Right atrium auricular region (tissue), 2 donors: Measurements from ENCODE around the gene DTX4. TPM values are rescaled to one million over a fixed set of nuclear protein-coding genes. Genes with fewer than 3 reads are reported as not detected.

Experiments
- DNase-seq: peaks from one replicate; pipeline ENCODE4 v3.0.0-alpha.2; 2019; ENCODE audit warnings: low spot score
- H3K27ac ChIP-seq, 2 donors: fragments of 200-600 bp; sonication (generic); 1 replicate in 1 of 2; 2 replicates in 1 of 2; pipeline ENCODE4 v1.5.1; 2016 to 2019
- H3K27me3 ChIP-seq, 2 donors: fragments of 200-600 bp; sonication (generic); one replicate each; pipeline versions ENCODE4 v1.5.1 to v1.6.0; 2017 to 2019
- H3K36me3 ChIP-seq: fragments of 200-600 bp; sonication (generic); one replicate; pipeline ENCODE4 v1.5.1; 2016
- H3K4me1 ChIP-seq, 2 donors: fragments of 200-600 bp; sonication (generic); one replicate each; pipeline versions ENCODE4 v1.5.1 to v1.6.0; 2017 to 2019
- H3K4me3 ChIP-seq, 2 donors: fragments of 200-600 bp; sonication (generic); 1 replicate in 1 of 2; 2 replicates in 1 of 2; pipeline ENCODE4 v1.5.1; 2017 to 2019; ENCODE audit warnings: mild to moderate bottlenecking in 1 of 2, moderate library complexity in 1 of 2
- H3K9me3 ChIP-seq, 2 donors: fragments of 200-600 bp; sonication (generic); one replicate each; pipeline ENCODE4 v1.5.1; 2019
- CTCF ChIP-seq, 2 donors: fragments of 200-600 bp; sonication (generic); IDR thresholded peaks; one replicate each; pipeline ENCODE4 v1.5.1; 2019; ENCODE audit warnings: antibody characterized with exemption in 2 of 2
- total RNA-seq, 2 donors: library from RNA; depleted of rRNA; stranded (reverse); fragments of >200 nt; gene quantifications; one replicate each; pipeline ENCODE4 v1.1.0, GENCODE V29; 2016

DTX4 gene
- total RNA-seq, 2 donors from 2014 or later, result 1.0 to 2.1 TPM

DNA sequence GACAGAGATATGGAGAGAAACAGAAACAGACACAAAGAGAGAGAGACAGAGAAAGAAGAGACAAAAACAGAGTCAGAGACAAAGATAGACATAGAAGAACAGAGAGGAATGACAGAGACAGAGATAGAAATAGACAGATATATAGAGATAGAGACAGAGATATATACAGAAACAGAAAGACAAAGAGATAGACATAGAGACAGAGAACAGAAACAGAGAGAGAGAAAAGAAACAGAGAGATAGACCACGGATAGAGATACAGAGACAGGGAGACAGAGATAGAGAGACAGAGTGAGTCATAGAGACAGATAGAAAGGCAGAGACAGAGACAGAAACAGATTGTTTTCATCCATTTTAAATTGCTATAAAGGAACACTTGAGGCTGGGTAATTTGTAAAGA is 53.1 kb downstream of the DTX4 start:
- DNase-seq, result no peak
- no peak overlapping the region for H3K27ac ChIP-seq

GRCh38 chr11:59226396-59226795 is 54.5 kb downstream of the DTX4 start:
- H3K27ac ChIP-seq, result no peak overlapping the region
- peaks cover 0 to 14% of the 10 kb centered on the region in 2 donors for H3K4me1 ChIP-seq
- no peak for TF ChIP-seq CTCF (IDR thresholded peaks at IDR 0.05)
- H3K4me3 ChIP-seq, result no peak overlapping the region
- H3K27me3 ChIP-seq, result no peaks in the 10 kb centered on the region
- DNase-seq, result no peak
- H3K9me3 ChIP-seq, result no peaks in the 10 kb centered on the region
- H3K36me3 ChIP-seq, result no peaks in the 10 kb centered on the region

More for the DNA sequence above, 53.1 kb downstream of the DTX4 start:
- no peaks in the 10 kb centered on the region for H3K9me3 ChIP-seq
- H3K4me1 ChIP-seq, result peaks cover 0 to 14% of the 10 kb centered on the region in 2 donors
- H3K4me3 ChIP-seq, result no peak overlapping the region
- TF ChIP-seq CTCF (IDR thresholded peaks at IDR 0.05), result no peak
- H3K36me3 ChIP-seq, result no peaks in the 10 kb centered on the region
- no peaks in the 10 kb centered on the region for H3K27me3 ChIP-seq

DNA sequence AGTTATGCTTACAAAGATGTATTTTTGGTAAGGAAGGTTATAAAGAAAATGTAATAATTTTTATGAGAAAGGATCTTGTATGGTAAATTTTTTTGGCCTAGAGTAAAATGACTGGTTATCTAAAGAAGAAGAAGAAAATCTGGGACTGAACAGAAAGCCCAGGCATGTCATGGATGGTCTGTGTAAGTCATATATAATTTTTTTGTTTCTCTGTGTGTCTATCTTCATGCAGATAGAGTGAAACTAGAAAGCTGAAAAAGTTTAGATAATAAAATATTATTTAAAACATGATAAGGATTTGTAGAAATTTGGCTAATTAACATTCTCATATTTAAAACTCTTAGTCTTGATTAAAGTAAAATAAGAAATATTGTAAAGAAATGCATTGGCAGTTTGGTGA is 68.4 kb downstream of the DTX4 start:
- no peak for DNase-seq
- TF ChIP-seq CTCF (IDR thresholded peaks at IDR 0.05), result no peak
- no peak overlapping the region for H3K27ac ChIP-seq
- no peaks in the 10 kb centered on the region for H3K36me3 ChIP-seq
- H3K4me1 ChIP-seq, result no peaks in the 10 kb centered on the region
- H3K27me3 ChIP-seq, result no peaks in the 10 kb centered on the region
- H3K9me3 ChIP-seq, result peaks cover 0 to 3% of the 10 kb centered on the region in 2 donors
- H3K4me3 ChIP-seq, result no peak overlapping the region

DNA sequence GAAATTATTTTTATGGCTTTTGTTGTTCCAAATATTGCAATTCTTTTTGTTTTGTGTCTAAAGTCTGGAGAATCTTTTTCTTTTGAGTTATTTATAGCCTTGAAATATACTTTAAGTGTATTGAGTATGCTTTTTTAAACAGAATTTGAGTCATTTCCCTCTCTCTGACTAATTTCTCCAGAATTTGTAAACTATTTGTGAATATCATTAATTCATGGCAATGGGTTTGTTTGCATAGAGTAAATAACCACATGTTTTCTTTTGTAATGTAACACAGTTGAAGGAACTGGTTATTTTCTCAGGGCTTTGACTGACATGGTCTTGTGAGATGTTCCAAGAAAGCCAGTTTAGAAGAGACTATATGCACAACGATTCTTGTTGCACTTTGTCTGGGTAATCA is 71.7 kb downstream of the DTX4 start:
- DNase-seq, result no peak
- H3K9me3 ChIP-seq, result no peaks in the 10 kb centered on the region
- no peaks in the 10 kb centered on the region for H3K27me3 ChIP-seq
- TF ChIP-seq CTCF (IDR thresholded peaks at IDR 0.05), result no peak
- no peak overlapping the region for H3K4me3 ChIP-seq
- no peaks in the 10 kb centered on the region for H3K36me3 ChIP-seq
- H3K4me1 ChIP-seq, result peaks cover 0 to 4% of the 10 kb centered on the region in 2 donors
- no peak overlapping the region for H3K27ac ChIP-seq

GRCh38 chr11:59247531-59248227 is 75.7 kb downstream of the DTX4 start:
- Histone ChIP-seq H3K27me3 (no peaks in the 10 kb centered on the region), H3K4me3 (no peak overlapping the region), H3K27ac (no peak overlapping the region), H3K4me1 (peaks cover 0 to 4% of the 10 kb centered on the region in 2 donors), H3K36me3 (no peaks in the 10 kb centered on the region), H3K9me3 (no peaks in the 10 kb centered on the region)
- no peak for DNase-seq
- no peak for TF ChIP-seq CTCF (IDR thresholded peaks at IDR 0.05)

- no peak overlapping the region for H3K4me3 ChIP-seq
Observed at GRCh38 chr11:59249535-59249934, 77.6 kb downstream of the DTX4 start.

More at GRCh38 chr11:59249535-59249934, 77.6 kb downstream of the DTX4 start:
- Histone ChIP-seq H3K36me3 (no peaks in the 10 kb centered on the region), H3K4me1 (peaks cover 0 to 4% of the 10 kb centered on the region in 2 donors), H3K9me3 (no peaks in the 10 kb centered on the region), H3K27me3 (no peaks in the 10 kb centered on the region), H3K27ac (no peak overlapping the region)
- TF ChIP-seq CTCF (IDR thresholded peaks at IDR 0.05), result no peak
- no peak for DNase-seq
